H1 (cell line): ENCODE results near the gene RHEX. TPM values are rescaled to one million over a fixed set of nuclear protein-coding genes. Genes with fewer than 3 reads are reported as not detected.

ENCODE experiments used
- CTCF ChIA-PET: fragments of 300-600 bp; sonication (Branson Sonifier 250); formaldehyde crosslinking; loops from one replicate; lab custom pipeline; 2021; ENCODE audit not compliant: partially characterized antibody; lab: Charles Lee
- POLR2A ChIA-PET: fragments of 300-600 bp; sonication (Branson Sonifier 250); formaldehyde crosslinking; loops from one replicate; lab custom pipeline; 2021; ENCODE audit warnings: inconsistent platforms; ENCODE audit not compliant: partially characterized antibody; lab: Charles Lee
- DNase-seq, 2 experiments: peaks; one replicate each; pipeline versions ENCODE4 v3.0.0 to v3.0.0-alpha.2; 2010 to 2022; ENCODE audit warnings: low spot score in 2 of 2, low read depth in 1 of 2, mixed read lengths in 1 of 2
- FAIRE-seq: peaks from 2 replicates; lab custom pipeline; 2011; peaks lifted over from hg19 to GRCh38; lab: Jason Lieb, UNC
- H2AFZ ChIP-seq: 2 replicates; pipeline ENCODE4 v1.8.1; 2012; ENCODE audit warnings: low read length, inconsistent platforms
- H2AK5ac ChIP-seq: 2 replicates; pipeline ENCODE4 v1.6.1; 2013; ENCODE audit warnings: low read depth, low read length
- H2BK120ac ChIP-seq: replicated peaks from 2 replicates; pipeline ENCODE3; 2013; ENCODE audit warnings: low read depth, low read length, inconsistent platforms
- H2BK12ac ChIP-seq: 2 replicates; pipeline ENCODE4 v1.6.1; 2013; ENCODE audit warnings: low read depth, low read length
- H2BK15ac ChIP-seq: 2 replicates; pipeline ENCODE4 v1.6.1; 2013; ENCODE audit warnings: low read length
- H2BK20ac ChIP-seq: 2 replicates; pipeline ENCODE4 v1.6.1; 2013; ENCODE audit warnings: low read length
- H2BK5ac ChIP-seq: 2 replicates; pipeline ENCODE4 v1.6.1; 2013; ENCODE audit warnings: low read depth, low read length
- H3K14ac ChIP-seq: 2 replicates; pipeline ENCODE4 v1.6.1; 2013; ENCODE audit warnings: inconsistent platforms; ENCODE audit not compliant: insufficient read length
- H3K18ac ChIP-seq: 2 replicates; pipeline ENCODE4 v1.6.1; 2013; ENCODE audit warnings: low read length; ENCODE audit errors: extremely low read depth
- H3K23ac ChIP-seq: 2 replicates; pipeline ENCODE4 v1.6.1; 2013; ENCODE audit warnings: inconsistent platforms; ENCODE audit not compliant: insufficient read length
- H3K23me2 ChIP-seq: 2 replicates; pipeline ENCODE4 v1.6.1; 2013; ENCODE audit warnings: low read depth, low read length
- H3K27ac ChIP-seq: 2 replicates; pipeline ENCODE4 v1.6.1; 2011; ENCODE audit warnings: low read depth, low read length, inconsistent platforms
- H3K27me3 ChIP-seq, 4 experiments: replicated peaks in 1 of 4; 1 replicate in 1 of 4; 2 replicates in 3 of 4; pipeline versions ENCODE4 v1.6.1 to v1.8.1; 2011 to 2013; ENCODE audit warnings: low read length in 3 of 4, mild to moderate bottlenecking in 3 of 4, inconsistent platforms in 2 of 4, mixed read lengths in 2 of 4, moderate library complexity in 1 of 4; ENCODE audit not compliant: control insufficient read depth in 3 of 4, insufficient read depth in 3 of 4; ENCODE audit errors: extremely low read depth in 1 of 4
- H3K36me3 ChIP-seq, 4 experiments: 2 replicates each; pipeline versions ENCODE4 v1.6.1 to v1.8.1; 2011 to 2013; ENCODE audit warnings: mild to moderate bottlenecking in 4 of 4, low read length in 3 of 4, moderate library complexity in 2 of 4, control low read depth in 1 of 4, inconsistent platforms in 1 of 4; ENCODE audit not compliant: insufficient read depth in 4 of 4, control insufficient read depth in 2 of 4
- H3K4ac ChIP-seq: replicated peaks from 2 replicates; pipeline ENCODE3; 2013; ENCODE audit warnings: low read length, low read depth, mixed read lengths, inconsistent platforms; ENCODE audit not compliant: insufficient read length
- H3K4me1 ChIP-seq, 4 experiments: replicated peaks in 1 of 4; 1 replicate in 1 of 4; 2 replicates in 3 of 4; pipeline versions ENCODE4 v1.6.1 to v1.8.1; 2011 to 2013; ENCODE audit warnings: low read length in 3 of 4, inconsistent platforms in 2 of 4, mixed read lengths in 1 of 4; ENCODE audit not compliant: insufficient read depth in 4 of 4, control insufficient read depth in 3 of 4
- H3K4me2 ChIP-seq, 2 experiments: 2 replicates each; pipeline versions ENCODE4 v1.6.1 to v1.8.1; 2011 to 2013; ENCODE audit warnings: low read depth in 2 of 2, low read length in 2 of 2, control low read depth in 1 of 2, inconsistent platforms in 1 of 2, mild to moderate bottlenecking in 1 of 2; ENCODE audit not compliant: insufficient read depth in 1 of 2
- H3K4me3 ChIP-seq, 4 experiments: fragments of 200-600, 300-600 bp in 1 of 4; sonication (generic), shearing (Covaris generic), sonication (Bioruptor Twin) in 1 of 4; 2 replicates each; pipeline versions ENCODE4 v1.5.1 to v1.8.1; 2011 to 2016; ENCODE audit warnings: low read length in 4 of 4, low read depth in 3 of 4, control low read depth in 2 of 4, inconsistent platforms in 2 of 4, mild to moderate bottlenecking in 2 of 4, mixed read lengths in 1 of 4, moderate library complexity in 1 of 4; ENCODE audit not compliant: insufficient read depth in 2 of 4; ENCODE audit errors: extremely low read depth in 1 of 4
- H3K56ac ChIP-seq: replicated peaks from 2 replicates; pipeline ENCODE3; 2013; ENCODE audit warnings: low read depth, mild to moderate bottlenecking, mixed read lengths, low read length, inconsistent platforms; ENCODE audit not compliant: insufficient read length
- H3K79me1 ChIP-seq: 2 replicates; pipeline ENCODE4 v1.6.1; 2013; ENCODE audit warnings: low read depth, low read length, control low read depth
- H3K79me2 ChIP-seq, 2 experiments: 2 replicates each; pipeline versions ENCODE4 v1.6.1 to v1.8.1; 2012 to 2013; ENCODE audit warnings: low read length in 2 of 2, mild to moderate bottlenecking in 2 of 2, inconsistent platforms in 1 of 2; ENCODE audit not compliant: insufficient read depth in 2 of 2, control insufficient read depth in 1 of 2
- H3K9ac ChIP-seq, 4 experiments: replicated peaks in 1 of 4; 1 replicate in 1 of 4; 2 replicates in 3 of 4; pipeline versions ENCODE4 v1.6.1 to v1.8.1; 2011 to 2013; ENCODE audit warnings: low read depth in 3 of 4, low read length in 3 of 4, control low read depth in 2 of 4, mild to moderate bottlenecking in 2 of 4, moderate library complexity in 2 of 4, inconsistent platforms in 1 of 4; ENCODE audit errors: extremely low read depth in 1 of 4
- H3K9me3 ChIP-seq, 2 experiments: 2 replicates each; pipeline versions ENCODE4 v1.6.1 to v1.8.1; 2012 to 2013; ENCODE audit warnings: mild to moderate bottlenecking in 2 of 2, moderate library complexity in 2 of 2, control low read depth in 1 of 2, inconsistent platforms in 1 of 2, low read depth in 1 of 2, low read length in 1 of 2, mixed read lengths in 1 of 2; ENCODE audit not compliant: insufficient read depth in 2 of 2
- H4K20me1 ChIP-seq, 2 experiments: replicated peaks in 1 of 2; 2 replicates each; pipeline versions ENCODE3 to v1.8.1; 2011 to 2013; ENCODE audit warnings: inconsistent platforms in 2 of 2, low read length in 2 of 2, mild to moderate bottlenecking in 1 of 2; ENCODE audit not compliant: insufficient read depth in 2 of 2, control insufficient read depth in 1 of 2
- H4K5ac ChIP-seq: 2 replicates; pipeline ENCODE4 v1.6.1; 2013; ENCODE audit warnings: low read length, low read depth, mixed read lengths, inconsistent platforms; ENCODE audit not compliant: insufficient read length
- H4K8ac ChIP-seq: 2 replicates; pipeline ENCODE4 v1.8.0; 2013; ENCODE audit warnings: mild to moderate bottlenecking, moderate library complexity, low read length, inconsistent platforms; ENCODE audit not compliant: insufficient read depth; ENCODE audit errors: extremely low read depth
- H4K91ac ChIP-seq: replicated peaks from 2 replicates; pipeline ENCODE3; 2013; ENCODE audit warnings: low read length, mixed read lengths, inconsistent platforms; ENCODE audit not compliant: insufficient read length
- BACH1 ChIP-seq: IDR thresholded peaks from 2 replicates; pipeline ENCODE4 v1.6.1; 2012; ENCODE audit warnings: low read length, improper control_type of control experiment
- BRCA1 ChIP-seq: IDR thresholded peaks from 2 replicates; pipeline ENCODE4 v1.6.1; 2012; ENCODE audit warnings: low read depth, low read length, improper control_type of control experiment
- CBX5 ChIP-seq: fragments of 300-800, 300-1000 bp; sonication (generic); IDR thresholded peaks from 2 replicates; pipeline ENCODE4 v1.7.1; 2016; ENCODE audit warnings: antibody characterized with exemption, low read length, low read depth
- CEBPB ChIP-seq: IDR thresholded peaks from 2 replicates; pipeline ENCODE4 v1.6.1; 2012; ENCODE audit warnings: low read depth, low read length
- CHD2 ChIP-seq: IDR thresholded peaks from 2 replicates; pipeline ENCODE4 v1.6.1; 2012; ENCODE audit warnings: low read length, improper control_type of control experiment
- FOSL1 ChIP-seq: IDR thresholded peaks from 2 replicates; pipeline ENCODE4 v1.6.1; 2011; ENCODE audit warnings: mild to moderate bottlenecking, low read depth, low read length, moderate library complexity; ENCODE audit not compliant: insufficient read depth
- GABPA ChIP-seq: IDR thresholded peaks from 2 replicates; pipeline ENCODE4 v1.6.1; 2011; ENCODE audit warnings: mild to moderate bottlenecking, low read length, moderate library complexity, borderline replicate concordance; ENCODE audit not compliant: insufficient read depth
- SRF ChIP-seq: IDR thresholded peaks from 2 replicates; pipeline ENCODE4 v1.6.1; 2011; ENCODE audit warnings: mild to moderate bottlenecking, low read depth, low read length, moderate library complexity
- TBP ChIP-seq: IDR thresholded peaks from 2 replicates; pipeline ENCODE4 v1.6.1; 2011; ENCODE audit warnings: low read depth, low read length, improper control_type of control experiment
- TCF12 ChIP-seq: IDR thresholded peaks from 2 replicates; pipeline ENCODE4 v1.6.1; 2011; ENCODE audit warnings: low read depth, mild to moderate bottlenecking, low read length
- TEAD4 ChIP-seq: IDR thresholded peaks from 2 replicates; pipeline ENCODE4 v1.6.1; 2012; ENCODE audit warnings: low read depth, low read length, inconsistent platforms, mixed read lengths
- ZNF274 ChIP-seq: IDR thresholded peaks from 2 replicates; pipeline ENCODE4 v1.7.0; 2012; ENCODE audit warnings: low read length, borderline replicate concordance; ENCODE audit errors: extremely low read depth
- WGBS, 2 experiments: shearing (Covaris generic) in 1 of 2; methylation state at CpG; one replicate each; pipeline versions ENCODE4 v1.1.6 to v1.1.7; 2013 to 2015; ENCODE audit warnings: low lambda C conversion rate in 2 of 2, mixed read lengths in 2 of 2, inconsistent platforms in 1 of 2, low coverage in 1 of 2, missing lambda C conversion rate in 1 of 2; ENCODE audit not compliant: insufficient replicate concordance in 2 of 2, insufficient coverage in 1 of 2, insufficient read length in 1 of 2; ENCODE audit errors: extremely low coverage in 1 of 2, missing lambda C conversion rate in 1 of 2; 5-methylcytosine and 5-hydroxymethylcytosine counted together
- polyA plus RNA-seq, 7 experiments: library from polyadenylated mRNA; depleted of rRNA in 3 of 7; stranded (reverse) in 5 of 7; unstranded in 2 of 7; fragments of >200 nt in 5 of 7; fragments of 200-250 nt in 2 of 7; gene quantifications; 1 replicate in 5 of 7; 2 replicates in 1 of 7; 4 replicates in 1 of 7; pipeline versions ENCODE4 v1.2.1 to v1.2.3, GENCODE V29; 2011 to 2013; ENCODE audit warnings: missing spikeins in 2 of 7, mixed read lengths in 2 of 7
- total RNA-seq: library from RNA; stranded (reverse); fragmentation: NEBNext Ultra II Directional; extraction: Animal tissue kit (Norgen Biotek cat#: 25700); gene quantifications from 2 replicates; pipeline ENCODE4 v1.2.1, GENCODE V29; 2021
- TF ChIP-seq, protein P1 (sequence below): IDR thresholded peaks from 2 replicates; pipeline ENCODE4 v1.6.1; 2011; ENCODE audit warnings: low read depth, mild to moderate bottlenecking, low read length; ENCODE audit not compliant: insufficient read depth

Gene RHEX
- total and polyA plus RNA-seq, 2 of the 8 experiments (the other 6 are each of a cell fraction or from before 2014, with no cell fraction given): not detected

DNA sequence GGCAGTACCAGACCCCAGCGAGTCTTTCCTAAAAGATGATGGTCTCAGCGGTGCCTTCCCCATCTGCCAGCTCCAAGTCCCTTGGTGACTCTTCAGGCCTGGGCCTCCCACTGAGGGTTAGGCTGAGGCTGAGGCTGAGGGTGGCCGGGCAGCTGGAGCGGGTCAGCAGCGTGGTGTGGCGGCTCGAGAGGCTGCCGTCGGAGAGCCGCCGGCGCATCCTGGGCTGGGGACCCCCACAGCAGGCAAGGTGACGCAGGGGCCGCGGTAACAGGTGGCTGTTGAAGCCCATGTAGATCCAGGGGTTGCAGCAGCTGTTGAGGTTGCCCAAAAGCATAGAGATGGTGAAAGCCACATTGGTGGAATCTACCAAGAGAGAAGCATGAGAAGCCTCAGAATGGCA, 57.2 kb downstream of the RHEX start:
- Histone ChIP-seq H4K91ac (no peak overlapping the region), H2BK20ac (no peak overlapping the region), H2BK12ac (no peak overlapping the region), H2AK5ac (no peak overlapping the region), H3K4me1 (no peaks in the 10 kb centered on the region), H3K4me2 (no peak overlapping the region), H3K27me3 (no peaks in the 10 kb centered on the region; a peak in 2 of 7 replicates), H3K36me3 (no peaks in the 10 kb centered on the region), H2BK5ac (no peak overlapping the region), H3K23ac (no peak overlapping the region), H3K23me2 (no peaks in the 10 kb centered on the region), H3K4ac (no peak overlapping the region), H2AFZ (no peak overlapping the region), H4K8ac (no peak overlapping the region), H3K9ac (no peak overlapping the region), H3K4me3 (no peak overlapping the region), H3K18ac (no peak overlapping the region), H3K14ac (no peak overlapping the region), H3K27ac (no peak overlapping the region), H3K56ac (no peak overlapping the region), H4K20me1 (no peaks in the 10 kb centered on the region), H2BK15ac (no peak overlapping the region), H2BK120ac (no peak overlapping the region), H4K5ac (no peak overlapping the region), H3K79me1 (no peaks in the 10 kb centered on the region), H3K9me3 (no peaks in the 10 kb centered on the region), H3K79me2 (no peaks in the 10 kb centered on the region)
- POLR2A ChIA-PET: no interaction called here
- no peak for TF ChIP-seq GABPA
- no peak for TF ChIP-seq CEBPB
- no peak for TF ChIP-seq BRCA1
- TF ChIP-seq ZNF274: no peak
- no peak for TF ChIP-seq CHD2
- no peak for TF ChIP-seq TEAD4
- TF ChIP-seq TCF12: no peak
- TF ChIP-seq BACH1: no peak
- TF ChIP-seq SRF: no peak
- TF ChIP-seq TBP: no peak
- no peak for TF ChIP-seq CBX5
- TF ChIP-seq FOSL1: no peak
- TF ChIP-seq, protein P1, sequence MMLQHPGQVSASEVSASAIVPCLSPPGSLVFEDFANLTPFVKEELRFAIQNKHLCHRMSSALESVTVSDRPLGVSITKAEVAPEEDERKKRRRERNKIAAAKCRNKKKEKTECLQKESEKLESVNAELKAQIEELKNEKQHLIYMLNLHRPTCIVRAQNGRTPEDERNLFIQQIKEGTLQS: no peak
- FAIRE-seq: no peak
- peak in 1 of 2 experiments; percentile 31 for DNase-seq
- CTCF ChIA-PET: interaction anchor here (0.6 to 16.5 kb wide), 7 partner anchors 9 to 318 kb away, joined by 3 to 262 read pairs (median 10); no protein-coding TSS in a partner anchor
- 95% methylated on average over 14 of the region's 15 CpGs; no CpG with 5 or more reads in 1 of the 2 experiments for WGBS, 2 experiments
